ENCODE measurements around the gene TPBGL.

TPBGL gene

DNA sequence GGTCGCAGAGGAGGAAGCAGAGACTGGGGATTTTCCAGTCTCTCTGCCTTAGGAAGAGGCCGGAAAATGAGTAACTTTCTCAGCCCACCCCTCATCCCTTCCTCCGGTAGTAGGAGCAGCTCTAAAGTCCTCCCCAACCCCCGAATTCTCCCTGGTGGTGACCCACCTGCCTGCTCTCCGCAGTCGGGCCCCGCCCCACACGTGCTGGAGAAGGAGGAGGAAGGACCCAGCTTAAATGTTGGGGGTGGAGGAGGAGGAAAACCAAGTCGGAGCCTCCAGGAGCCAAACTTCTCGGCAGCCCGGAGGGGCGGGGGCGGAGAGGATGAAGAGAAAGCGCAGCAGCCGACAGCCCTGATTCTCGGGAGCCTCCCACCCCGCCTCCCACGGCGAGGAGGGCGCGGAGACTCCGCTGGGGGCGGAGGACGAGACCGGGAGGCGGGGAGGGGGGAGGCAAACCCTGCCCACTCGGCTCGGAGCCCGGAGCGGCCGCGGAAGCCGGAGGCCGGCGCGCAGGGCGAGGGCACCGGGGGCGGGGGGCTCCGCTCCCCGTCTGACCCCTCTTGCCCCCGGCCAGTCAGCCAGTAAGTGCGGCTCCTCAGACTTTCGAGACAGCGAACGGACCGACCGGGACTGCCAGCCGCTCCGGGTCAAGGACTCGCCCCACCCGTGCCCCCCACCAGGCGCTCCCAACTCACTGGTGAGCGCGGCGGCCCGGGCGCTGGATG lies at the start of gene TPBGL:
Gene TPBGL, plus strand, starts transcription at position 464 of the 725 bp plus-strand sequence. CDS start 276 bp downstream, outside the sequence.
- DNase-seq, result no peak

DNA sequence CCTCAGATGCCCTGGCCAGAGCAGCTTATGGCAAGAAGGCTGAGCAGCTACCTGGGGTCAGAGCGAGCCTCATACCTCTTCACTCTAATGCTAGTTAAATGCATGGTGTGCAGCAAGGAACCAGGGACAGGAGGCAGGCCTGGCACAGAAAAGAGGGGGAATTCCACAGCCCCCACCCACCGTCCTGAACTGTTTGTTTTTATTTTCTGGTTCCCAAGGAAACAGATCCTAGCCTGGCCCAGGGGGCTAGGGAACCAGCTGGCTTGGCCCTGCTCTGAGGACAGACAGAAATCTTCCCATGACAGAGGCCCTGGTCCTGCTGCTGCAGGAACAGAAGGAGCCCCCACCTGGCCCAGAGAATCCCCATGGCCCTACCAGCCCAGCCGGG lies 49.2 kb upstream of the TPBGL start:
- DNase-seq, result no peak

DNA sequence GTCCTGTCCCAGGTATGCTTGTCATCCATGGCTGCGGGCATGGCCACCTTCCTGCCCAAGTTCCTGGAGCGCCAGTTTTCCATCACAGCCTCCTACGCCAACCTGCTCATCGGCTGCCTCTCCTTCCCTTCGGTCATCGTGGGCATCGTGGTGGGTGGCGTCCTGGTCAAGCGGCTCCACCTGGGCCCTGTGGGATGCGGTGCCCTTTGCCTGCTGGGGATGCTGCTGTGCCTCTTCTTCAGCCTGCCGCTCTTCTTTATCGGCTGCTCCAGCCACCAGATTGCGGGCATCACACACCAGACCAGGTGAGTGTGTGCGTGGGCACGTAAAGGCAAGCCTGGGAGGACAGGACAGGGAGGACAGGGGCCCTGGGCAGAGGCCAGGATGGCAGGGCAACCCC lies 47.3 kb upstream of the TPBGL start:
- DNase-seq, result no peak

DNA sequence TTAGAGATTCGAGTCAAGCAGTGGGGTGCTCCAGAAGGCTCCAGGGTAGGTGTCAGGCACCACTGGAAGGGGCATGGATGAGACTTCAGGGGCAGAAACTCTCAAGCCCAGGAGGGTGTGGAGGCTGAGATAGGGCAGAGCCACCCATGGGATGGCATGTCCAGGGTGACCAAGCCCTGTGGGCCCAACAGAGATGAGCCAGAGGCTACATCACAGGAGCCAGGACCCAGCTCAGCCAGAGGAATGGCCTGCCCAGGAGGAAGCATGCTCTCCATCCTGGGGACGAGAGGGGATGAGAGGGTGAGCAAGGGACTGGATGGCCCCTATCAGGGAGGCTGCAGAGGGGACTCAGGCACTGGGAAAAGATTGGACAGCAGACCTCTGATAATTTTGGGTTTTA lies 46.9 kb upstream of the TPBGL start:
- DNase-seq, result no peak

DNA sequence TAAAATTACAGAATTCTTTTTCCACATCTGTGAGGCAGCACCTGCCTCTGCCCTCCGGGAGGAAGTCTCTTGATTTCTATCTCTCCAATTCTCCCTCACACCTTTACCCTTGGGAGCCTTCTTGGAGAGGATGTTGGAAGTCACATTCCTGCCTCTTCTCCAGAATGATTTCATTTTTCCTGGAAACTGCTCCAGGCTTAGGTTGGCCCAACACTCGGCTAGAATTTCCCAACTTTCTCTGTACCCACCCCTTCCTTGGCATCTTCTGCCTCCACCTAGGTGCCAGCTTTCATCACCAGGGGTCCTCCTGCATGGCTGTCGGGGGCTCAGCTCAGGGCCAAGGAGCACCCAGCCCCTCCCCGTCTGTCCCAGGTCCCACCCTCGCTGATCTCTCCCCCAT lies 46.4 kb upstream of the TPBGL start:
- no peak for DNase-seq

DNA sequence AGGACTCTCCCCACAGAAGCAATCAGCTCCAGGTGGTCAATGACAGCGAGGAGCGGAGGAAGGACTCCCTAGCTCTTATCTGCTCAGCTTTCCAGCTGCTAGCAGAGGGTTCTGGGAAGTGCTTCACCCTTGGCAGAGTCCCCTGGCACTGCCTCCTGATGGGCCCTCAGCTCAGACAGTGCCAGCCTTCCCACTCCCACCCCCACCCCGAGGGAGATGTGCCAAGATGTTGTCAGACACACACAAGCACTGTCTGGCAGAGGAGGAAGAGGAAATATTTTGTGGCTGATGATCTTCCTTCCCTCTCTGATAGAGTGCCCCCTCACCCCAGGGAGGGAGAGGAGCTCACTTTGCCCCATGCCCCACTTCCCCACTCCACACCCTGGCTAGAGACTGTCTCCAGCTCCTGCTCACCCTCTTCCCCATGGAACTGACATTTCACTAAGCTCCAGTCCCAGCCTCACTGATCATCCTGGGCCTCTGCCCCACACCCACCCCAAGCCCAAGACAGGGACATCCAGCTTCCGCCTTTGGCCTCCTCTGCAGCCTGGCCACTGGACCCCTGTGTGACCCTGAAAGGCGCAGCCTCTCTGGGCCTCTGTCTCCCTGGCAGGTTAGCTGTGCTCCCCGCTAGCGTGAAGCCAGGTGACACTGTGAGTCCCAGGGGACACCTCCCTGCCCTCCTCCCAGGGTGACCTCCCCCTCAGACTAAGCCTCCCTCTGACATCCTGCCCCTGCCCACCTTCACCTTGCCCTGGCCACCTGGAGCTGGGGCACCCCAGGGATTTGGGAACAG lies 45.2 kb upstream of the TPBGL start:
- no peak for DNase-seq

DNA sequence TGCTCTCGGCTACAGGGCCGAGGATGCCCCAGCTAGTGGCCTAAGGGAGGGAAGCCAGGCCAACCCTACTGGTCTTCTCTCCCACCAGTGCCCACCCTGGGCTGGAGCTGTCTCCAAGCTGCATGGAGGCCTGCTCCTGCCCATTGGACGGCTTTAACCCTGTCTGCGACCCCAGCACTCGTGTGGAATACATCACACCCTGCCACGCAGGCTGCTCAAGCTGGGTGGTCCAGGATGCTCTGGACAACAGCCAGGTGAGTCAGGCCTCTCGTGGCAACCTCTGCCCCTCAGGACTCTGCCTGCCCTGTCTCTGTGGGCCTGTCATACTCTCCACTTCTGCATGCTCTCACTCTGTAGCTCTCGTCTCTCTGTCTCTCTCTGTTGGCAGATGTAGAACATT lies 44.1 kb upstream of the TPBGL start:
- DNase-seq, result no peak

DNA sequence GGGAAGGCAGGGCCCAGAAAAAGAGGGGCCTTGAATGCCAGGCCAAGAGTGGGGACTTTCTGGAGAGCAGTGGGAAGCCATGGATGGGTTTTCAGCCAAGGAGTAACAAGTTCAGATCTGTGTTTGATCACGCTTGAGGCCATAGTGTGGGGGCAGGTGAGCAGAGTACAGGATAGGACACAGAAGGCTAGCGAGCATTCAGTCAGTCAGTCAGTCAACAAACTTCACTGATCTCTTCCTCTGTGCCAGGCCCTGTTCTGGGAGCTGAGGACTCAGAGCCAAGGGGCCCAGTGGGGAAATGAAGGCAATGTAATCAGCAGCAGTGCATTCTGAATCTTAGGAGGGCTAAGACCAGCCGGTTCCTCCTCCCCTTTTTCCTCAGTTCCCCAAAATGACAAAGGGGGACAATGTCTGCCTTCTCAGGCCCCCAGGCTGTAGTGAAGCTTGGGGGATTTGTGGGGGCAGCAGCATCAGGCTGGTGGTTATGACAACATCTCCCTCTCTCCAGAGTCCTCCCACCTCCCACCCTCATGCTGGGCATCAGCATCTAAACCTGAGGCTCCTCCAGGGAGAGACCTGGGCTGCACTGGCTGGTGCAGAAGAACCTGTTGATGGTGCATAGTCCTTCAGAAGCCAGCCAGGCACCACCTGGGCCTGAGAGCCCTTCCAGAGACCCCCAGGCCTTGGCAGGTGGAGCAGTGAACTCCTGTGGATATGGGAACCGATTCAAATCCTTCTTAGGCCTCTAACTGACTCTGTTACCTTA lies 42.9 kb upstream of the TPBGL start:
- DNase-seq, result no peak

- no peak for DNase-seq
Observed at GRCh38 chr11:75198278-75198973, 42.1 kb upstream of the TPBGL start.

DNA sequence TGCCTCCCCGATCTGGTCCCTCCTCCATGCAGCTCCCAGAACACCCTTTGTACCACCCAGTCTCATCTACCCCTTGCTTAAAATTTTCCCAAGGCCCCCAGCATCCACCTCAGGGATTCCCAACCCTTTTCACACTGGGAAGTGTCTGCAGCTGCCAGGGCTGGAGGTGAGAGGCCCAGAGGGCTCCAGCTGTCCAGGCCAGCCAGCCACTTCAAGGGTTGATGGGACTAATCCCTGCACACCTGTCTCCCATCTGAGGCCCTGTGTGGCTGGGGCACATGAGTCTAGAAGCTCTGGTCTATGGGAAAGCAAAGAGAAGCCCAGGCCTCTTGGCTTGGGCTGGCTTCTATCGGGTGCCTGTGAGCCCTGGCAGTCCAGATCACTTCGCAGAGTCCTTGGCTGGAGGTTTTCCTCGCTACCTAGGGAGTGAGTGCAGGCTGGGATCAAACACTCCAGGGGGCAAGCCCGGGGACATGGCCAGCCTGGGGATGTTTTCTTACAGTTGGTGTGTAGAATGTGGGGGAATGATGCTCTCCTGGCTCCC lies 41.1 kb upstream of the TPBGL start:
- DNase-seq, result no peak

- no peak for DNase-seq
Observed at GRCh38 chr11:75200051-75200450, 40.5 kb upstream of the TPBGL start.

GRCh38 chr11:75200531-75200930 lies 40.0 kb upstream of the TPBGL start:
- no peak for DNase-seq

- no peak for DNase-seq
Observed at GRCh38 chr11:75201771-75202170, 38.8 kb upstream of the TPBGL start.

GRCh38 chr11:75202195-75202594 lies 38.4 kb upstream of the TPBGL start:
- no peak for DNase-seq

GRCh38 chr11:75203138-75203537 lies 37.4 kb upstream of the TPBGL start:
- DNase-seq, result no peak

GRCh38 chr11:75203641-75204011 lies 36.9 kb upstream of the TPBGL start:
- DNase-seq, result no peak

GRCh38 chr11:75204012-75204674 lies 36.4 kb upstream of the TPBGL start:
- no peak for DNase-seq

- peak; percentile 84 for DNase-seq
Observed at GRCh38 chr11:75204685-75205563, 35.6 kb upstream of the TPBGL start.

DNA sequence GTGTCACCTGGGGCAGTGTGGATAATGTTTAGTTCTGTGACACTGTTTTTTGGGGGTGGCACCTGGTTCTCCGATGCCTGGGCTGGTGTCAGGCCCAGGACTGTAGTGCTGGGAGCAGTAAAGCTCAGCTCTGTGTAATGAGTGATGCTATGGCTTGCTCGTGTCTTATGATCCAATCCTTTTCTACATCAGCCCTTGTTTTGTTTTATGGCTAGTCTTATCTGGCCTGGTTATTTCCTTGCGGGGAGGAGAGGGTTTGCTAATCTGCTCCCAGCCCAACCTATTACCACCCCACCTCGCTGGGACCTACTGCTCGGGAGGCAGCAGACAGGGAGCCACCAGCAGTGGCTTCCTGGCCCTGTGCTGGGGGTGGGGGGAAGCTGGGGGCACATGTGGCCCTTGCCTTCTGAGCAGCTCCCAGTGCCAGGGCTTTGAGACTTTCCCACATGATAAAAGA lies 35.0 kb upstream of the TPBGL start:
- DNase-seq, result no peak

GRCh38 chr11:75208446-75208845 lies 32.1 kb upstream of the TPBGL start:
- no peak for DNase-seq

- no peak for DNase-seq
Observed at GRCh38 chr11:75212411-75212810, 28.2 kb upstream of the TPBGL start.
